ENCODE results near the gene UBR7.

UBR7 gene

GRCh38 chr14:93200553-93200952 is 6.5 kb upstream of the UBR7 start:
- ATAC-seq = no peak

GRCh38 chr14:93201155-93201704 is 5.8 kb upstream of the UBR7 start:
- no peak for ATAC-seq
- TF ChIP-seq POU6F1 (CRISPR knock-in tag; IDR thresholded peaks at IDR 0.05; ENCODE audit: borderline replicate concordance, low read depth) (no peak), ZC3H10 (CRISPR knock-in tag; IDR thresholded peaks at IDR 0.05) (no peak), TSHZ2 (CRISPR knock-in tag; IDR thresholded peaks at IDR 0.05) (no peak), TOX (CRISPR knock-in tag; IDR thresholded peaks at IDR 0.05; ENCODE audit: borderline replicate concordance) (no peak), ZNF565 (CRISPR knock-in tag; conservative IDR thresholded peaks at IDR 0.05; ENCODE audit: low read depth) (no peak), PPARA (CRISPR knock-in tag; IDR thresholded peaks at IDR 0.05; ENCODE audit: borderline replicate concordance) (no peak), RARB (CRISPR knock-in tag; IDR thresholded peaks at IDR 0.05) (no peak), BACH2 (CRISPR knock-in tag; IDR thresholded peaks at IDR 0.05; ENCODE audit: borderline replicate concordance) (no peak), CSDC2 (CRISPR knock-in tag; IDR thresholded peaks at IDR 0.05) (no peak), ZFP30 (CRISPR knock-in tag; IDR thresholded peaks at IDR 0.05) (no peak), TCF4 (CRISPR knock-in tag; IDR thresholded peaks at IDR 0.05; ENCODE audit: borderline replicate concordance) (no peak), CREB5 (CRISPR knock-in tag; IDR thresholded peaks at IDR 0.05; ENCODE audit: low read depth) (no peak), OSR1 (CRISPR knock-in tag; IDR thresholded peaks at IDR 0.05) (no peak), ZNF70 (CRISPR knock-in tag; IDR thresholded peaks at IDR 0.05) (no peak), ZFP3 (CRISPR knock-in tag; IDR thresholded peaks at IDR 0.05) (no peak), GLIS3 (CRISPR knock-in tag; IDR thresholded peaks at IDR 0.05) (no peak), CSRNP3 (CRISPR knock-in tag; IDR thresholded peaks at IDR 0.05) (no peak), SNAI2 (CRISPR knock-in tag; IDR thresholded peaks at IDR 0.05) (no peak), PATZ1 (CRISPR knock-in tag; IDR thresholded peaks at IDR 0.05; ENCODE audit: borderline replicate concordance) (no peak), ISL1 (CRISPR knock-in tag; IDR thresholded peaks at IDR 0.05) (no peak)

More at GRCh38 chr14:93200553-93200952, 6.5 kb upstream of the UBR7 start:
- no peak for TF ChIP-seq ZC3H10 (CRISPR knock-in tag; IDR thresholded peaks at IDR 0.05)
- TF ChIP-seq OSR1 (CRISPR knock-in tag; IDR thresholded peaks at IDR 0.05) = no peak
- no peak for TF ChIP-seq TOX (CRISPR knock-in tag; IDR thresholded peaks at IDR 0.05; ENCODE audit: borderline replicate concordance)
- no peak for TF ChIP-seq ISL1 (CRISPR knock-in tag; IDR thresholded peaks at IDR 0.05)
- TF ChIP-seq ESRRG (CRISPR knock-in tag; IDR thresholded peaks at IDR 0.05) = no peak
- no peak for TF ChIP-seq RARB (CRISPR knock-in tag; IDR thresholded peaks at IDR 0.05)
- no peak for TF ChIP-seq BACH2 (CRISPR knock-in tag; IDR thresholded peaks at IDR 0.05; ENCODE audit: borderline replicate concordance)
- no peak for TF ChIP-seq CSDC2 (CRISPR knock-in tag; IDR thresholded peaks at IDR 0.05)
- no peak for TF ChIP-seq PATZ1 (CRISPR knock-in tag; IDR thresholded peaks at IDR 0.05; ENCODE audit: borderline replicate concordance)
- no peak for TF ChIP-seq POU6F1 (CRISPR knock-in tag; IDR thresholded peaks at IDR 0.05; ENCODE audit: borderline replicate concordance, low read depth)
- TF ChIP-seq ARNTL (CRISPR knock-in tag; IDR thresholded peaks at IDR 0.05; ENCODE audit: borderline replicate concordance, low read depth) = no peak
- no peak for TF ChIP-seq PPARA (CRISPR knock-in tag; IDR thresholded peaks at IDR 0.05; ENCODE audit: borderline replicate concordance)

All from SK-N-SH treated with all-trans-retinoic acid at 6 μM for 48 hours (cell line).